ENCODE data around the gene CCPG1.

Gene CCPG1

DNA sequence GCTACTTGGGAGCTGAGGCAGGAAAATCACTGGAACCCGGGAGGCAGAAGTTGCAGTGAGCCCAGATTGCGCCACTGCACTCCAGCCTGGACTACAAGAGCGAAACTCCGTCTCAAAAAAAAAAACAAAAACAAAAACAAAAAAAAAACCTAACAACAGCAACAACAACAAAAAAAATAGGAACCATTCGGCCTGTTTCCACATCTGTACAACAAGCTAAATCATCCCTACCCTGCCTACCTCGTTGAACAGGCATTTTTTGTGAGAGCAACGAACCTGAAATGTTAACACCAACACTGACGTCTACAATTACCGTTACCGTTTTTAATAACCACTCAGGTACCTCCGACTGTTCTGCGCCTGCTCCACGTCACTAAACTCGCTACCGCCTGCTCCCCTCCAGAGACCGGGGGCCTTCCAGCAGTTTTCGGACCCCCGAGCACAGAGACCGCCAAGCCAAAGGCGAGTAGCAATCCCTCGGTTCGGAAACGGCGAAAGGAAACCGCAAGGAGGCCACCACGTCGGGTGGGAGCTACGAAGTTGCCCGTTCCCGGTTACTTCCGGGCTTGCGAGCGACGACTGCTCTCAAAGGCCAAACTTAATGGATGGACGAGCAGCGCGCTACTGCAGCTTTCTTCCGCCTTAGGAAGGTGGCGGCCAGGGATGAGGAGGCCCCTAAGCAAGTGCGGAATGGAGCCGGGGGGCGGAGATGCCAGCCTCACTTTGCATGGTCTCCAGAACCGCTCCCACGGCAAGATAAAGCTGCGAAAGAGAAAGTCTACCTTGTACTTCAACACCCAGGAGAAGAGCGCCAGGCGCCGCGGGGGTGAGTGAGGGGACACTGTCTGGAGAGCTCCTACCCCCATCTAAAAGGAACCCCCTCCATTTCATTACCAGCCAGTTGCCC, 89.3 kb downstream of the CCPG1 start, which contains the start of the genes PIGB and PIGBOS1:
Gene PIGB, plus strand, starts transcription at position 635 of the 907 bp plus-strand sequence. Its CDS starts 29 bp downstream, at position 664.
Gene PIGBOS1, minus strand, starts transcription at position 536 of the 907 bp plus-strand sequence. CDS start 1,331 bp downstream, outside the sequence.
- DNase-seq = peak; percentile 91

All from left hindlimb (tissue), 1 donor.